BJ (cell line): Measurements from ENCODE around the gene ULK2. TPM values are rescaled to one million over a fixed set of nuclear protein-coding genes. Genes with fewer than 3 reads are reported as not detected.

Experiments
- CTCF ChIA-PET: fragments of 350-600 bp; formaldehyde crosslinking; extraction: SDS; loops from one replicate; lab custom pipeline; 2021; ENCODE audit warnings: antibody characterized with exemption, inconsistent platforms; lab: Yijun Ruan, JAX
- POLR2A ChIA-PET: fragments of 300-600 bp; sonication (Branson Sonifier 250); formaldehyde crosslinking; extraction: SDS; loops from one replicate; lab custom pipeline; 2021; ENCODE audit warnings: antibody characterized with exemption; lab: Charles Lee
- DNase-seq: peaks from one replicate; pipeline ENCODE4 v3.0.0-alpha.2; 2011; ENCODE audit warnings: low read depth
- H3K27me3 ChIP-seq: 2 replicates; pipeline ENCODE4 v1.6.0; 2011; ENCODE audit warnings: low read length; ENCODE audit not compliant: control insufficient read depth, insufficient read depth
- H3K36me3 ChIP-seq: 2 replicates; pipeline ENCODE4 v1.5.1; 2011; ENCODE audit warnings: low read length; ENCODE audit not compliant: control insufficient read depth, insufficient read depth
- H3K4me3 ChIP-seq: 2 replicates; pipeline ENCODE4 v1.5.1; 2011; ENCODE audit warnings: low read depth, mild to moderate bottlenecking, control low read depth, low read length
- CTCF ChIP-seq: IDR thresholded peaks from 2 replicates; pipeline ENCODE4 v1.5.1; 2011; ENCODE audit warnings: low read depth, mild to moderate bottlenecking, control low read depth, inconsistent platforms, low read length, moderate library complexity; ENCODE audit not compliant: insufficient read depth
- polyA plus RNA-seq: library from polyadenylated mRNA; depleted of rRNA; stranded (reverse); fragments of >200 nt; gene quantifications from 2 replicates; pipeline ENCODE4 v1.2.3, GENCODE V29; 2011

Gene ULK2
- polyA plus RNA-seq, 1 experiment, result 38.2 TPM

GRCh38 chr17:19742495-19742894, 125.2 kb downstream of the ULK2 start:
- peaks cover 3% of the 10 kb centered on the region; the same call in 1 of the 2 replicates for H3K27me3 ChIP-seq
- H3K4me3 ChIP-seq, result no peak overlapping the region
- DNase-seq, result no peak
- CTCF ChIA-PET, result interaction anchor here (0.7 to 4.6 kb wide), 5 partner anchors 13 to 93 kb away, joined by 4 to 34 read pairs (median 5); partner anchors contain the start of gene ALDH3A2
- TF ChIP-seq CTCF, result no peak
- no peaks in the 10 kb centered on the region for H3K36me3 ChIP-seq
- POLR2A ChIA-PET, result no interaction called here

- Histone ChIP-seq H3K4me3 (no peak overlapping the region), H3K36me3 (no peaks in the 10 kb centered on the region), H3K27me3 (peaks cover 1% of the 10 kb centered on the region; the same call in 1 of the 2 replicates)
- CTCF ChIA-PET, result interaction anchor here (0.7 to 4.6 kb wide), 4 partner anchors 13 to 93 kb away, joined by 3 to 34 read pairs (median 4); partner anchors contain the start of gene ALDH3A2
- POLR2A ChIA-PET, result no interaction called here
- DNase-seq, result no peak
- no peak for TF ChIP-seq CTCF
Observed at GRCh38 chr17:19741832-19742457, 125.8 kb downstream of the ULK2 start.

GRCh38 chr17:19740933-19741332, 126.8 kb downstream of the ULK2 start:
- H3K4me3 ChIP-seq, result no peak overlapping the region
- TF ChIP-seq CTCF, result no peak
- ChIA-PET CTCF (interaction anchor here (0.7 to 0.9 kb wide), 2 partner anchors 12 to 23 kb away, joined by 3 read pairs; no protein-coding TSS in a partner anchor), POLR2A (no interaction called here)
- DNase-seq, result no peak
- no peaks in the 10 kb centered on the region for H3K36me3 ChIP-seq
- H3K27me3 ChIP-seq, result peaks cover 1% of the 10 kb centered on the region; the same call in 1 of the 2 replicates

- CTCF ChIA-PET, result no interaction called here
- no peak for DNase-seq
- Histone ChIP-seq H3K36me3 (no peaks in the 10 kb centered on the region), H3K27me3 (peaks cover 1% of the 10 kb centered on the region; the same call in 1 of the 2 replicates), H3K4me3 (no peak overlapping the region)
- POLR2A ChIA-PET, result no interaction called here
- no peak for TF ChIP-seq CTCF
Observed at GRCh38 chr17:19739241-19740201, 128.2 kb downstream of the ULK2 start.

GRCh38 chr17:19738757-19739156, 129.0 kb downstream of the ULK2 start:
- CTCF ChIA-PET, result no interaction called here
- no peak for TF ChIP-seq CTCF
- DNase-seq, result no peak
- peaks cover 1% of the 10 kb centered on the region; the same call in 1 of the 2 replicates for H3K27me3 ChIP-seq
- H3K36me3 ChIP-seq, result no peaks in the 10 kb centered on the region
- POLR2A ChIA-PET, result no interaction called here
- H3K4me3 ChIP-seq, result no peak overlapping the region
